ENCODE measurements around the gene ZKSCAN4. TPM values are rescaled to one million over a fixed set of nuclear protein-coding genes. Genes with fewer than 3 reads are reported as not detected.
A peak's percentile ranks its signal among the peaks of the same experiment; 100 is the strongest.

The ZKSCAN4 gene
- total and polyA plus RNA-seq, 10 of the 15 experiments (the other 5 are each of a cell fraction or from before 2014, with no cell fraction given), result 3.0 to 6.5 (median 5.0) TPM

DNA sequence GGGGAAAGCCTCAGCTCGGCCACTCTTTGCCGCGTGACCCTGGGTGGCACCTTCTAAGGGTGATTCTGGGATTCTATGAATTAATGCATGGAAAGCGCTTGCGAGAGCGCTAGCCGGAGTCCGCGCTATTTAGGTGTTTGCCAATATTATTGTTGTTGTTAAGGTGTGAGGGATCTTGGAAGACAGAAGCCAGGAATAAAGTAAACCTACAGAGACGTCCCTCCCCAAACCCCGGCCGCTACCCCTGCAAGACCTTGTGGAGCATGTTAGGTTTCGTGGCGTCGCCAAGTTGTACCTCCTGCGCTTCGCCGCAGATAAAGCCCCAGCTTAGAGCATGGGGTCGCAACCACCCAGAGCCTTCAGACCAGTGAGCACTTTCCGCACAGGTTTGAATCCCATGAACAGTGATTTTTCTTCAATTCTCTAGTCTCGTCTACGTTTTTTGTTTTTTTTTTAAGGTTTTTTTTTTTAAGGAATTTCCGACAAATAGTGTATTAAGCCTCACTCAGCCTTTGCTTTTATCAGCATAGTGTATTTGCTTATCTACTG is 43.9 kb downstream of the ZKSCAN4 start:
- in situ Hi-C loops (cut with MboI), result no loop called here
- H3K4me2 ChIP-seq (ENCODE audit: control insufficient read depth, insufficient read depth), result peak overlapping the region; percentile 90
- DNase-seq (ENCODE audit: low read depth, low spot score), result no peak
- peak overlapping the region; percentile 18 for H3K9ac ChIP-seq (ENCODE audit: control insufficient read depth, insufficient read depth, low read length)
- no peaks in the 10 kb centered on the region for H3K36me3 ChIP-seq (ENCODE audit: control insufficient read depth in 2 of 2, insufficient read depth in 2 of 2, low read length in 1 of 2)
- intact Hi-C loops (cut with micrococcal nuclease; ENCODE audit: unreplicated experiment), result no loop called here
- H2AFZ ChIP-seq (ENCODE audit: control insufficient read depth, low read depth, low read length), result peak overlapping the region; percentile 81
- ATAC-seq, result no peak
- peaks cover 16% of the 10 kb centered on the region for H3K4me1 ChIP-seq (ENCODE audit: control insufficient read depth, insufficient read depth, low read length)
- SMC1A ChIA-PET (ENCODE audit: uncharacterized antibody, unreplicated experiment), result interaction anchor here (1.0 kb wide), 1 partner anchor 12 kb away, joined by 3 read pairs; no protein-coding TSS in a partner anchor
- CTCF ChIA-PET, result interaction anchor here (1.5 kb wide), 1 partner anchor 29 kb away, joined by 3 read pairs; no protein-coding TSS in a partner anchor
- peaks cover 4% of the 10 kb centered on the region; the same call in 2 of the 3 replicates for H3K9me3 ChIP-seq (replicated peaks; ENCODE audit: control insufficient read depth, insufficient read depth, low read length)
- H3K4me3 ChIP-seq, result peak overlapping the region; percentile 59
- TF ChIP-seq, protein P1, sequence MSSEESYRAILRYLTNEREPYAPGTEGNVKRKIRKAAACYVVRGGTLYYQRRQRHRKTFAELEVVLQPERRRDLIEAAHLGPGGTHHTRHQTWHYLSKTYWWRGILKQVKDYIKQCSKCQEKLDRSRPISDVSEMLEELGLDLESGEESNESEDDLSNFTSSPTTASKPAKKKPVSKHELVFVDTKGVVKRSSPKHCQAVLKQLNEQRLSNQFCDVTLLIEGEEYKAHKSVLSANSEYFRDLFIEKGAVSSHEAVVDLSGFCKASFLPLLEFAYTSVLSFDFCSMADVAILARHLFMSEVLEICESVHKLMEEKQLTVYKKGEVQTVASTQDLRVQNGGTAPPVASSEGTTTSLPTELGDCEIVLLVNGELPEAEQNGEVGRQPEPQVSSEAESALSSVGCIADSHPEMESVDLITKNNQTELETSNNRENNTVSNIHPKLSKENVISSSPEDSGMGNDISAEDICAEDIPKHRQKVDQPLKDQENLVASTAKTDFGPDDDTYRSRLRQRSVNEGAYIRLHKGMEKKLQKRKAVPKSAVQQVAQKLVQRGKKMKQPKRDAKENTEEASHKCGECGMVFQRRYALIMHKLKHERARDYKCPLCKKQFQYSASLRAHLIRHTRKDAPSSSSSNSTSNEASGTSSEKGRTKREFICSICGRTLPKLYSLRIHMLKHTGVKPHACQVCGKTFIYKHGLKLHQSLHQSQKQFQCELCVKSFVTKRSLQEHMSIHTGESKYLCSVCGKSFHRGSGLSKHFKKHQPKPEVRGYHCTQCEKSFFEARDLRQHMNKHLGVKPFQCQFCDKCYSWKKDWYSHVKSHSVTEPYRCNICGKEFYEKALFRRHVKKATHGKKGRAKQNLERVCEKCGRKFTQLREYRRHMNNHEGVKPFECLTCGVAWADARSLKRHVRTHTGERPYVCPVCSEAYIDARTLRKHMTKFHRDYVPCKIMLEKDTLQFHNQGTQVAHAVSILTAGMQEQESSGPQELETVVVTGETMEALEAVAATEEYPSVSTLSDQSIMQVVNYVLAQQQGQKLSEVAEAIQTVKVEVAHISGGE (CRISPR knock-in tag; IDR thresholded peaks at IDR 0.05), result no peak
- no peak for TF ChIP-seq KAT2A (conservative IDR thresholded peaks at IDR 0.05; ENCODE audit: control insufficient read depth, low read depth, low read length)
- TF ChIP-seq TCF7 (IDR thresholded peaks at IDR 0.05; ENCODE audit: borderline replicate concordance), result no peak
- TF ChIP-seq FOXK2 (IDR thresholded peaks at IDR 0.05), result no peak
- TF ChIP-seq BMI1 (IDR thresholded peaks at IDR 0.05; ENCODE audit: borderline replicate concordance), result no peak; the same call in 1 of the 2 replicates
- 55% methylated on average over 23 of the region's 23 CpGs for WGBS (ENCODE audit: insufficient coverage, insufficient replicate concordance, low lambda C conversion rate, missing lambda C conversion rate)
- H4K20me1 ChIP-seq (ENCODE audit: control insufficient read depth, insufficient read depth), result no peaks in the 10 kb centered on the region
- no peak for FAIRE-seq
- RAD21 ChIA-PET (ENCODE audit: unreplicated experiment), result no interaction called here
- no peaks in the 10 kb centered on the region for H3K79me2 ChIP-seq (ENCODE audit: control insufficient read depth, insufficient read depth, low read length)
- no peak overlapping the region for H3K27ac ChIP-seq (ENCODE audit: control insufficient read depth, insufficient read depth)
- POLR2A ChIA-PET, result interaction anchor here (0.6 kb wide), 1 partner anchor 196 kb away, joined by 3 read pairs; no protein-coding TSS in a partner anchor
- H3K27me3 ChIP-seq (replicated peaks in 1 of 2; ENCODE audit: control insufficient read depth in 2 of 2, insufficient read depth in 2 of 2, low read length in 1 of 2), result peaks cover 0 to 11% of the 10 kb centered on the region in 2 experiments
- no TSS peak for BruUV-seq (replicated peaks)

Data from GM12878 (cell line).